Measurements from ENCODE around the gene TRDN.
A peak's percentile ranks its signal among the peaks of the same experiment; 100 is the strongest.
"Not testable (repeated sequence)": the region's sequence is repeated elsewhere in the genome, so short reads cannot be mapped to it uniquely, and the experiment has no call there.

Gene TRDN

GRCh38 chr6:123559816-123560215, 76.9 kb downstream of the TRDN start:
- DNase-seq: not testable (repeated sequence)

DNA sequence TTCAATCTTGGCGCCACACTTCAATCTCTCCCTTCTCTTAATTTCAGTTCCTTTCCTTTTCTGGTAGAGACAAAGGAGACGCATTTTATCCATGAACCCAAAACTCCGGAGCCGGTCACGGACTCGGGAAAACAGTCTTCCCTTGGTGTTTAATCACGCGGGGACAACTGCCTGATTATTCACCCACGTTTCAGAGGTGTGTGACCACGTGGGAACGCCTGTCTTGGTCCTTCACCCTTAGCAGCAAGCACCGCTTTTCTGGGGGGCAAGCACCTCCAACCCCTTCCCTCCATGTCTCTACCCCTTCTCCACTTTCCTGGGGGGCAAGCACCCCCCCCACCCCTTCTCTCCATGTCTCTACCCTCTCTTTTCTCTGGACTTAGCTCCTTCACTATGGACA, 79.3 kb downstream of the TRDN start:
- not testable (repeated sequence) for DNase-seq

- DNase-seq: no peak
Measured at GRCh38 chr6:123551939-123552707, 84.6 kb downstream of the TRDN start.

DNA sequence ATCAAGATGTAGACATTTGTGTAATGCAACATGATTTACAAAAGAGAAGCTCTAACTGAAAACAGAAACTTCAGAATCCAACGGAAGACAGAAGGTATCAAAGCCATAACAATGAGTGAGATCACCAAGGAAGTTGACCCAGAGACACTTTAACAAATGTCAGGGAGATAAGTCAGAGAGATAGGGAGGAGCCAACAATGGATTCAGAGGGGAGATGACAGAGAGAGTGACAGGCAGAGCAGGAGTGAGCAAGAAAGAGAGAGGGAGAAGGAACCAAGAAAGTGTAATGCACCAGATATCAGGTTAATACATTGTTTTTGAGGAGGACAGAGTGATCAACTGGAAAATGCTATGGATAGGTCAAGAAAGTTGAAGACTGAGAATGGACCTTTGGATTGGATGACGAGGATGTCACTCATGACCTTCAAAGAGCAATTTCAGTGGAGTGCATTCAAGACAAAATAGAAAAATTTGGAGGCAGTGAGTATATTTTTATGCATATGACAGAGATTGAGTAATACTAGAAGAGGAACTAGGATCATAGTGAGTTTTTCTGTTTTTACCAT, 86.6 kb downstream of the TRDN start:
- DNase-seq: peak; percentile 12

GRCh38 chr6:123549476-123549875, 87.3 kb downstream of the TRDN start:
- DNase-seq: no peak

DNA sequence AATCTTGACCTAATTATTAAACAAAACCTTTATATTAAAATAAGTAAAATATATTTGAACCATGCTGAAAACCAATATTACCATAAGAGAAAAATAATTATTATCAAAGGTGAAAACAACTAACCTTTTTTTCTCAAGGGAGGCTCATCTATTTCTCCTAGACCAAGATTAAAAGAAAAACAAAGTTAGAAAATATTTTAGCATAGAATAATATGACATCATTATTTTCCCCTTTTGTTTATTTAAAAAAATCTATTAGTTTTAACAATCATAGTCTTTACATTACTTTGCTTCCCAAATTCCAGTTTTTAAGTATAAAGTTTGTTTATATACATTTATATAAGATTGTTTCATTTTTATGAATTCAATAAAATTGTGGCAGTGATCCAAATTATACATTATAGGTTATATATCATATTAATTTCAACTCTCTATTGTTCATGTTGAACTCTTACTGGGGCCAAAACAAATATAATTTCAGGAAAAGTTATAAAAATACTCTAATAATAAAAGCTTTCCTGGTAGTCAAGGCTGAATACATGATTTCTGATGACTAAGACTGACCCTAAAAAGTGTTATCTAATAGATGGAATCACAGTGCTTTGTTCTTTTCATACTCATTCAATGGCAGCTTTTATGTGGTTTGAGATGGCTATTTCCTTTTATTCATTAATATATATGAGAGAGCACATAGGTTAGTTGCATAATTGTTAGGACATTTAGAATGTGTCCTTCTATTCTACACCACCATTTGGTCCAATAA, 89.4 kb downstream of the TRDN start:
- DNase-seq: no peak

- no peak for DNase-seq
Measured at GRCh38 chr6:123546537-123546936, 90.2 kb downstream of the TRDN start.

GRCh38 chr6:123541462-123541861, 95.3 kb downstream of the TRDN start:
- DNase-seq: no peak

DNA sequence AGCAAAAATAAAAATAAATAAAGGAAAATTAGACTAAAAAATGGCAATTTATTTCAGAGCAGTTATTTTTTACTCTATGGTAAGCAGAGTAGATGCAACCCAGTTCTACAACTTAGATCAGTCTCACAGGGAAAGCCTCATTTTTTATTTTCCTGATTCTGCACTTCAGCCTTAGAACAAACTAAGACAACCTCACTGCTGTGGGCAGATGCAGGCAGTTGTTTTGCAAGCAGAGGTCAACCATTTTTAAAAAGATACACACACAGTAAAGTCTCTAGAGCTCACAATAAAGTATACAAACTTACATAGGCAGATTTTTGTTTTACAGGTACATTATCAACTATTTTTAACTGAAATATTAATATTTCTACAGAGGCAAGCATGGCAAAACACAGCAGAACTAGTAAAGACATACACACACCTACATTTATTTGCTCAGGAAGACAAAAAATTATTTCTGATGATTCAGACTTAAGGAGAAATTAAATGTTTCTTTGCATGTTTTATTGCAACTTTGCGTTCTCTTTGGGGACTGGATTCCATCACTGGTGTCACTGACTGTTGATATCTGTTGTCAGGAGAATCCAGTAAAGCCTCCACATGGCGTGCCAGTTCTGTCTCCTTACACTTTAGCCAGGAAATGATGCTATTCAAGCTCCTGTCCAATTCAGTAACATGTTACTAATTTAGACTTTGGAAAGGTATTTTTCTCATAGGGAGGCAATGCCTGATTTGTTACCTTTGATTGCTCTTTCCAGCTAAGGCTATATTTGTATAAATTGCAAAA, 102.7 kb downstream of the TRDN start:
- DNase-seq: no peak

DNA sequence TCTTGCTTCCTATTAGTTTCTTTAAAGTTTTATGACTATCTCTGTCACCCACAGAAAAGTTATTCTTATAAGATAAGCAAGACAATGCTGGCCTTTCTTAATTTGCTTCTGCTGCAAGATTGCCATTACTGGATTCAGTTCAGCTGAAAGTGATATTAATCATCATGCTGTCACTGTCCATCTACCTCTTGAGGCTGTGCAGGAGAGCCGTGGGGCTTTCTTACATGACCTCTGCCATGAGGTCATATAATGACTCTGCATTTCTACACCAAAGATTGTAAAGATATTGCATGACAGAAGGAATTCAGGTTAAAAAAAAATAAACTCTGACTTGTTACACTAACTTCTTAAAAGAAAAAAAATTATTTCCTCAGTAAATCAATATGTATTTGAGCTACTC, 106.9 kb downstream of the TRDN start:
- no peak for DNase-seq

GRCh38 chr6:123529058-123529457, 107.7 kb downstream of the TRDN start:
- DNase-seq: no peak

- DNase-seq: no peak
Measured at GRCh38 chr6:123527406-123527805, 109.3 kb downstream of the TRDN start.

DNA sequence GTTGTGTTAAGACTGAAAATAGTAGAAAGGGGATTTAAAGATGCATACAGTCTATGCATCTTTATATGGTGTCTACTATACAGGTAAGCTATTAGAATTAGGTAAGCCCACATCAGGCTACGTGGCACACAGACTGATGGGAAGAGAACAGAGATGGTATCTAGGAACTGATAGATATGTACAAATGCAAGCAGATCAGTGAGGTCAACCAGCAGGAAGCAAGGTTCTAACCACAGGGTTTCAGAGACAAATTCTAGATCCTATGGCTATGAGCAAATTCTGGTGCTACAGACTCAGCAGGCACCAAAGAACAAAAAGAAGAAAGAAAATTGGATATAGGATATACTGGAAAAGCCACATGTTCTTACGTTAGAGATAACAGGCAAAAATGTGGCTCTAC, 110.6 kb downstream of the TRDN start:
- DNase-seq: no peak

GRCh38 chr6:123524781-123525180, 112.0 kb downstream of the TRDN start:
- no peak for DNase-seq

- no peak for DNase-seq
Measured at GRCh38 chr6:123520217-123520616, 116.5 kb downstream of the TRDN start.

- no peak for DNase-seq
Measured at GRCh38 chr6:123519189-123519505, 117.6 kb downstream of the TRDN start.

GRCh38 chr6:123518441-123519188, 118.1 kb downstream of the TRDN start:
- DNase-seq: no peak

DNA sequence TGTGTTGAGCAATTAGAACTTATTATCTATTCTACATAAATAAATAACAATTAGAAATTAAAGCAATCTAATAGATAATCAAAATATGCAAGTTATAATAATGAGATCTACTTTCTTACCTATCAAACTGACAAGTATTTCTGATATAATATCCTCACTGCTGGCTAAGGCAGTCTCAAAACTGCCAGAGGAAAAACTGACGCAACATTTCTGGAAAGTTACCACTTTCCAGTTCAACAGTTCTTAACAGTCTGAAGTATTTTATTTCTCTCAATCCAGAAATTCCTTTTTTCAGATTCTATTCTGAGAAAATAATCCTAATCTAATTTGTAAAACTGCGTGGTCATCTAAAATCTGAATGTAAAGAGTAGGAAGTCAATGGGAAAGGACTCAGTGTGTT, 121.0 kb downstream of the TRDN start:
- no peak for DNase-seq

DNA sequence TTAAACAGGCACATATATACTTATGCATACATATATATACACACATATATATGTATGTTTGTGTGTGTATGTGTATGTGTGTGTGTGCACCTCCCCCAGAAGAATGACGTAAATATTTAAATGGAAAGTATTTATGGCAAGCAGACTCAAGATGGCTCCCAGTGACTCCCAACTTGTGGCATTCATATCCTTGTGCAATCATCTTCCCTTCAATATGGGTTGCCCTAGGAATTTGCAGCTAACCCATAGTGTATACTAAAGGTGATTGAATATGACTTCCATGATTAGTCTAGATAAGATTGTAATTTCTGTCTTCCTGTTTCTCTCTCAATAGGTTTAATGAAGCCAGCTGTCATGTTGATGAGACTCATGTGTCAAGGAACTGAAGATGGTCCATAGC, 127.6 kb downstream of the TRDN start:
- no peak for DNase-seq

GRCh38 chr6:123508290-123508689, 128.5 kb downstream of the TRDN start:
- no peak for DNase-seq

GRCh38 chr6:123507582-123507981, 129.2 kb downstream of the TRDN start:
- DNase-seq: no peak

GRCh38 chr6:123503619-123504018, 133.1 kb downstream of the TRDN start:
- no peak for DNase-seq

- DNase-seq: no peak
Measured at GRCh38 chr6:123497025-123497424, 139.7 kb downstream of the TRDN start.
